SIG-M5 treated with dmso at 0.1 percent for 504 hours (cell line): ENCODE results near the gene MFAP1.
"Not testable (repeated sequence)": the region's sequence is repeated elsewhere in the genome, so short reads cannot be mapped to it uniquely, and the experiment has no call there.

Experiments used
- DNase-seq: peaks from one replicate; lab custom pipeline; 2025; ENCODE audit not compliant: unreplicated experiment; lab: John Stamatoyannopoulos, UW

Gene MFAP1, protein sequence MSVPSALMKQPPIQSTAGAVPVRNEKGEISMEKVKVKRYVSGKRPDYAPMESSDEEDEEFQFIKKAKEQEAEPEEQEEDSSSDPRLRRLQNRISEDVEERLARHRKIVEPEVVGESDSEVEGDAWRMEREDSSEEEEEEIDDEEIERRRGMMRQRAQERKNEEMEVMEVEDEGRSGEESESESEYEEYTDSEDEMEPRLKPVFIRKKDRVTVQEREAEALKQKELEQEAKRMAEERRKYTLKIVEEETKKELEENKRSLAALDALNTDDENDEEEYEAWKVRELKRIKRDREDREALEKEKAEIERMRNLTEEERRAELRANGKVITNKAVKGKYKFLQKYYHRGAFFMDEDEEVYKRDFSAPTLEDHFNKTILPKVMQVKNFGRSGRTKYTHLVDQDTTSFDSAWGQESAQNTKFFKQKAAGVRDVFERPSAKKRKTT

DNA sequence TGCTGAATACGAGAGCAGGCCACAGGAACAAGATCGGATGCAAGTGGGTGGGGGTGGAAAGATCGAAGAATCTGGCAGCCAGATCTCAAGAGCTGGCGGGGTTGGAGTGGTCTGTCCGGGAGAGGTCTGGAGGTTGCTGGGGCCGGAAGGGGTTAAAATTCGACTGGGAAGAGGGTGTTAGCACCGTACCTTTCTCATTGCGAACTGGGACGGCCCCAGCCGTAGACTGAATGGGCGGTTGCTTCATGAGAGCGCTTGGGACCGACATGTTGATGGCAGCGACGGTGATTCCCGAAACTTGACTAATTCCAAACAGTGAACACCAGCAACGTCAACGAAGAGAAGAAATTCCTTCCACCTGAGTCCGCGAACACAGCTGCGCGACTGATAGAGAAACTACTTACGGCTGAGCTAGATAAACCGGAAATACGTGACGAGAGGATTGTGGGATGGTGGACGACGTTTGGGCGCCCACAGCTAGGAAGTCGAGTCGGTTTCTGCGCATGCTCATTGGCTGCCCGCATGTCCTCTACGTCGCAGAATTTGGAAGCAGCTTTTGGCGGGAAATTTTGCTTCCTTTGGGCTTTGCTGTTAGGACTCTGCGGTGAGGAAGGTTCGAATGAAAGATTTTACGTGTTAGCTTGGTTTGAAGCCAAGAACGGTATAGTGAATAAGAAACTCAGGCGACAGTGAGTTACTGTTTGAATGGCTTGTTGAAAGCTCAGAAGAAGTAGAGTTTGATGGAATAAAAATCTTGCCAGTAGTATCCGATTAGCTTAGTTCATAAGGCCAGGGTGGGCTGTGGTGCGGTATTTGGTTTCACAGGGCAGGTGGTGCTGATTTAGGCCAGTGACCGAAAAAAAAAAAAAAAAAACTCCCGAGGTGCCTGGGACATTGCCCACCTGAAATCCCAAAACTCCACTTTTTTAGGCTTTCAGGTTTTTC is at the start of gene MFAP1:
MFAP1 (minus strand) TSS at position 389 of the 945 bp plus-strand sequence; CDS start at position 268, 121 bp downstream.
- DNase-seq = peak; percentile 97

DNA sequence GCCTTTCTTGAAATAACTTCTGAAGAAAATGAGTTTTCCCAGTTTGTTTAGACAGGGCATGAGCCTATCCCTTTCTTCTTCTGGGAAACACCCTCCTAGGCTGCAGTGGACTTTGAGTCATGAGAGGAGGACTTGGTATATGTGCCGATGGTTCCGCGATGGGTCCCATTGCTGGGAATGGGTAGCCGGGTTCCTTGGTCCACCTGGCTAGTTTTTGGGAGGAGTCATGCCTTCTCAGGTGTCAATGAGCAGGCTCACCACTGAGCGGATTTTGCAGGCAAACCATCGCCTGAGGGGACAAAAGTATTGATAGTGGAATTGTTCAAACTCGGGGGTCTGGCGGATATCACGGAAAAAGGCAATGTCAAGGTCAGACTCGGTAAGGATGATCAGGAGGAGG is 49.2 kb upstream of the MFAP1 start:
- DNase-seq = no peak

DNA sequence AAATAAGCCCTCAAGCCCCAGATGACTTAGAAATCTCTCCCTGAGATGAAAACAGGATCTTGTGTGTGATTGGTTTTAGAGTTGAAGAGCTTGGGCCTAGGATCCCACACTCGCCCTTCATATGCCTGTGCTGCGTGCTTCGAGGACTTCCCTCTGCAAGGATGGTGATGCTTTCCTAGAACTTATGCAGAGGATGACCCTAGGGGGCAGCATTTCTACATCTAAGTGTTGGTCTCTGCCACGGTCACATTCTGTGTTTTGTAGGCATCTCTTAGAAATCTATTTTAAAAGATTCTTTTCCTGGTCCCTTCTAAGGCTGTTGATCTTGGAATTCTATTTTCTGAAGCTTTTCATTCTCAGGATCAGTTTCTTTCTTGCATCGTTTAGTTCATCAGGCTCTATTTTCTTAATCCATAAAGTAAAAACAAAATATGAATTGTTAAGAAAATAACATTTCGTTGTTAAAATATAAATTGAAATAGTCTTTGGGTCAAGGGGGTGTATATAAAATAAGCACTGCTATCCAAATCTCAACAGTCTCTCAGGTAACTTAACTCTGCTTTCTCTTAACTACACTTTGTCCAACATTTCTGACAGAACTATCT is 48.0 kb upstream of the MFAP1 start:
- DNase-seq = peak; percentile 51

DNA sequence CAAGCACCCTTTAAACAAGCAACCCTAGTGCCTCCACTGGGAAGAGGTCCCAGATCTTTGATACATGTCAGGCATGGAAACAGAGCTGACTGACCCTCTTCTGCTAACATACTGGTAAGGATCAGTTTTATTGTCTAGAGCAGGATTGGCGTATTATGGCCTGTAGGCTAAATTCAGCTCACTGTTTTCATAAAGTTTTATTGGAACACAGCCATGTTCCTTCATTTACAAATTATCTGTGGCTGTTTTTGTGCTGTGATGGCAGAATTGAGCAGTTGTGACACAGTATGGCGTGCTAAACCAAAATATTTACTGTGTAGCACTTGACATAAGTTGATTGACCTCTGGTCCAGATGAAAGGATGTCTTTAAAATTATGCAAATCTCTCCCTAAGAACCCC is 47.3 kb upstream of the MFAP1 start:
- DNase-seq = no peak

GRCh38 chr15:43868406-43868805 is 43.9 kb upstream of the MFAP1 start:
- peak; percentile 4 for DNase-seq

DNA sequence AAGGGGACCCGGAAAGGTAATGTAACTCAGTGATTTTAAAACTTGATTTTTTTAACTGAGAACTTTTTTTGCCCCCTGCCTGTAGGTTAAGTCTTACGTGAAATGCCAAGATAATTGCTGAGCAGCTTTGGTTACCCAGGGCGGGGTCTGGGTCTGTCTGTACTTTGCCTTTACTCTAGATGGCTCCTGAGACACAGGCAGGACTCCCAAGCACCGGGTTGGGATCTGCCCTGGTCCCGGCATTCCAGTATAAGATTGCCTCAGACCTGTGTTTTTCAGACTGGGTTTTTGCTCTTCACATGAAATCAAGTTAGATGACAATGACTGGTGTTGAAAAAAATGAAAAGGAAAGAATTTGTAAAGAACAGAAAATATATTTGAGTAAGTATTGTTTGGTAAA is 42.6 kb upstream of the MFAP1 start:
- DNase-seq = no peak

DNA sequence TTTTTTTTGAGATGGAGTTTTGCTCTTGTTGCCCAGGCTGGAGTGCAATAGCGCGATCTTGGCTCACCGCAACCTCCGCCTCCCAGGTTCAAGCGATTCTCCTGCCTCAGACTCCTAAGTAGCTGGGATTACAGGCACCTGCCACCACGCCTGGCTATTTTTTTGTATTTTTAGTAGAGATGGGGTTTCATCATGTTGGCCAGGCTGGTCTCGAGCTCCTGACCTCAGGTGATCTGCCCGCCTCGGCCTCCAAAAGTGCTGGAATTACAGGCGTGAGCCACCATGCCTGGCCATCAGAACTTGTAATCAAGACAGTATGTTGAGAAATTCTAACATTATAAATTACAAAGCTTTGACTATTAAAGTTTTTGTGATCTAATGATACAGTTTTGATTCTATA is 42.1 kb upstream of the MFAP1 start:
- not testable (repeated sequence) for DNase-seq

GRCh38 chr15:43859546-43859945 is 35.1 kb upstream of the MFAP1 start:
- no peak for DNase-seq

DNA sequence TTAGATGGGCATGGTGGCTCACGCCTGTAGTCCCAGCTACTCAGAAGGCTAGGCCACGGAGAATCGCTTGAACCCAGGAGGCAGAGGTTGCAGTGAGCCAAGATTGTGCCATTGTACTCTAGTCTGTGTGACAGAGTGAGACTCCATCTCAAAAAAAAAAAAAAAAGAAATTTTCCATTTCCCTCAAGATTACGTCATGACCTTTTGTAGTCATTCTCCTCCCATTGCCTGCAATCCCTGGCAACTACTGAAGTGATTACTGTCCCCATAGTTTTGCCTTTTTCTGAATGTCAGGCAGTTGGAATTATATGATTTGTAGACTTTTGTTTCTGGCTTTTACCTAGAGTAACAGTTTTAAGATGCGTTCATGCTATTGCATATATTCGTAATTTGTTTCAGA is 30.3 kb upstream of the MFAP1 start:
- peak; percentile 36 for DNase-seq

- no peak for DNase-seq
Measured at GRCh38 chr15:43852607-43853006, 28.1 kb upstream of the MFAP1 start.

GRCh38 chr15:43851251-43851650 is 26.8 kb upstream of the MFAP1 start:
- DNase-seq = no peak

GRCh38 chr15:43845421-43845820 is 20.9 kb upstream of the MFAP1 start:
- no peak for DNase-seq

DNA sequence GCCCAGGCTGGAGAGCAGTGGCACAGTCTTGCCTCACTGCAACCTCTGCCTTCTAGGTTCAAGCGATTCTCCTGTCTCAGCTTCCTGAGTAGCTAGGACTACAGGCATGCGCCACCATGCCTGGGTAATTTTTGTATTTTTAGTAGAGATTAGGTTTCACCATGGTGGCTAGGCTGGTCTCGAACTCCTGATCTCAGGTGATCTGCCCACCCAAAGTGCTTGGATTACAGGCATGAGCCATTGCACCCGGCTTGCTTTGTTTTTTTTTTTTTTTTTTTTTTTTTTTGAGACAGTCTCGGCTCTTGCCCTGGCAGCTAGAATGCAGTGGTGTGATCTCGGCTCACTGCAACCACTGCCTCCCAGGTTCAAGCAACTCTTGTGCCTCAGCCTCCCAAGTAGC is 8.0 kb upstream of the MFAP1 start:
- not testable (repeated sequence) for DNase-seq

DNA sequence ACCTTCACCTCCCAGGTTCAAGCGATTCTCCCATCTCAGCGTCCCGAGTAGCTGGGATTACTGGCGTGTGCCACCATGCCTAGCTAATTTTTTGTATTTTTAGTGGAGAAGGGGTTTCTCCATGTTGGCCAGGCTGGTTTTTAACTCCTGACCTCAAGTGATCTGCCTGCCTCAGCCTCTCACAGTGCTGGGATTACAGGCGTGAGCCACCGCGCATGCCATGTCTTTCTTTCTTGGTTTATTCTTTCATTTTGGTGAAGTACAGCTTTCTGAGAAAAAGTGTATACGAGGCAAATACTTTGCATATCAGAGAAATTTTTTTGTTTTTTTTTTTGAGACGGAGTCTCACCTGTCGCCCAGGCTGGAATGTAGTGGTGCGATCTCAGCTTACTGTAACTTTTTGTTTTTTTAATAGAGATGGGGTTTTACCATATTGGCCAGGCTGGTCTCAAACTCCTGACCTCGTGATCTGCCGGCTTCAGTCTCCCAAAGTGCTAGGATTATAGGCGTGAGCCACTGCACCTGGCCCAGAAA is 7.1 kb upstream of the MFAP1 start:
- not testable (repeated sequence) for DNase-seq

DNA sequence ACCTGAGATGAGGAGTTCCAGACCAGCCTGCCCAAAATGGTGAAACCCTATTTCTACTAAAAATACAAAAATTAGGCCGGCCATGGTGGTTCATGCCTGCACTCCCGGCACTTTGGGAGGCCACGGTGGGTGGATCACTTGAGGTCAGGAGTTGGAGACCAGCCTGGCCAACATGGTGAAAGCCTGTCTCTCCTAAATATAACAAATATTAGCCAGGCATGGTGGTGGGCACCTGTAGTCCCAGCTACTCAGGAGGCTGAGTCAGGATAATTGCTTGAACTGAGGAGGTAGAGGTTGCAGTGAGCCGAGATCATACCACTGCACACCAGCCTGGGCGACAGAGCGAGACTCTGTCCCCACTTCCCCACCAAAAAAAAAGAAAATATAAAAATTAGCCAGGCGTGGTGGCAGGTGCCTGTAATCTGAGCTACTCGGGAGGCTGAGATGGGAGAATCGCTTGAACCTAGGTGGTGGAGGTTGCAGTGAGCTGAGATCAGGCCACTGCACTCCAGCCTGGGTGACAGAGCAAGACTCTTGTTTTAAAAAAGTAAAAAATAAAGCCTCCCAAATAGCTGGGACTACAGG is 6.3 kb upstream of the MFAP1 start:
- DNase-seq = not testable (repeated sequence)

GRCh38 chr15:43829951-43830540 is 5.6 kb upstream of the MFAP1 start:
- DNase-seq = not testable (repeated sequence)

- DNase-seq = peak; percentile 17
Measured at GRCh38 chr15:43828061-43828657, 3.7 kb upstream of the MFAP1 start.

DNA sequence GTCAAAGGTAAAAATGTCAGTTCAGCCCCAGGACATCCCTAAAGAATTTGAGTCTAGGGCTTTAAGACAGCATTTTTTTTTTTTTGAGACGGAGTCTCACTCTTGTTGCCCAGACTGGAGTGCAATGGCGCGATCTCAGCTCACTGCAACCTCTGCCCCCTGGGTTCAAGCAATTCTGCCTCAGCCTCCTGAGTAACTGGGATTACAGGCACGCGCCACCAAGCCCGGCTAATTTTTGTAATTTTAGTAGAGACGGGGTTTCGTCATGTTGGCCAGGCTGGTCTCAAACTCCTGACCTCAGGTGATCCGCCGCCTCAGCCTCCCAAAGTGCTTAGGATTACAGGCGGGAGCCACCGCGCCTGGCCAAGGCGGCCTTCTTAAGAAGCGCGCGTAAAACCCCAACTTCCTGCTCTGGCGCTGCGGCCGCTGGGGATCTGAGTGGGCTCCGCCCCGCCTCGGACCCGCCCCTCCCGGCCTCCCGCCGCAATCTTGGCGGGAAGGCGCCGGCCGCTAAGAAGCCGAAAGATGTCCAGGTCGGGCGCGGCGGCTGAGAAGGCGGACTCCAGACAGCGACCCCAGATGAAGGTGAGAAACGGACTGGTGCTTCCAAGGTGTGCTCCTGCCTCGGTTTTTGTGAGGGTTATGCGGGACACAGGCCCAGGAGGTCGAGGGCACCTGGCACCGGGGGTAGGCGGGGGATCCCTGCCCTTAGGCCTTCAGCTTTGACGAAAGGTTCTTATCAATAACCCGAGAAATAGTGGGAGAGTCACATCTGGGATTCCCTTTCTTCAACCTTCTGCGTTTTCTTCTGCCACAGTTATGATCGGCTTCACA is 2.2 kb upstream of the MFAP1 start, which contains the start of gene WDR76:
WDR76 (plus strand) TSS at position 495 of the 834 bp plus-strand sequence; CDS start at position 526, 31 bp downstream.
- DNase-seq = peak; percentile 84

GRCh38 chr15:43826029-43826507 is 1.6 kb upstream of the MFAP1 start:
- no peak for DNase-seq
